Endothelial cell of hepatic sinusoid (primary cell): Measurements from ENCODE around the gene TMEM132E.

Experiments used
- in situ Hi-C: cut with HindIII; loops from 2 replicates; pipeline ENCODE4 v1.10.0; 2017; ENCODE audit warnings: low sequenced_read_pairs

Gene TMEM132E

GRCh38 chr17:34592002-34592401, 12.6 kb downstream of the TMEM132E start:
- in situ Hi-C loops: no loop called here

GRCh38 chr17:34596920-34597319, 17.5 kb downstream of the TMEM132E start:
- in situ Hi-C loops: no loop called here

GRCh38 chr17:34598161-34598776, 18.9 kb downstream of the TMEM132E start:
- in situ Hi-C loops: no loop called here

- in situ Hi-C loops: no loop called here
These were observed 22.0 kb downstream of the TMEM132E start for GRCh38 chr17:34601416-34601815.

- in situ Hi-C loops: no loop called here
These were observed 24.6 kb downstream of the TMEM132E start for GRCh38 chr17:34603974-34604373.

GRCh38 chr17:34606763-34607162, 27.4 kb downstream of the TMEM132E start:
- in situ Hi-C loops: no loop called here

- in situ Hi-C loops: no loop called here
These were observed 28.5 kb downstream of the TMEM132E start for GRCh38 chr17:34607917-34608316.

- in situ Hi-C loops: no loop called here
These were observed 29.8 kb downstream of the TMEM132E start for GRCh38 chr17:34609210-34609609.

GRCh38 chr17:34610039-34610438, 30.7 kb downstream of the TMEM132E start:
- in situ Hi-C loops: no loop called here

GRCh38 chr17:34610506-34610905, 31.1 kb downstream of the TMEM132E start:
- in situ Hi-C loops: no loop called here

- in situ Hi-C loops: no loop called here
These were observed 34.0 kb downstream of the TMEM132E start for GRCh38 chr17:34613064-34614019.

GRCh38 chr17:34614698-34615097, 35.3 kb downstream of the TMEM132E start:
- in situ Hi-C loops: no loop called here

- in situ Hi-C loops: no loop called here
These were observed 35.9 kb downstream of the TMEM132E start for GRCh38 chr17:34615326-34615725.

GRCh38 chr17:34616148-34616547, 36.8 kb downstream of the TMEM132E start:
- in situ Hi-C loops: no loop called here

GRCh38 chr17:34617398-34617797, 38.0 kb downstream of the TMEM132E start:
- in situ Hi-C loops: no loop called here

- in situ Hi-C loops: no loop called here
These were observed 40.4 kb downstream of the TMEM132E start for GRCh38 chr17:34619687-34620217.

- in situ Hi-C loops: no loop called here
These were observed 41.1 kb downstream of the TMEM132E start for GRCh38 chr17:34620458-34620857.

- in situ Hi-C loops: no loop called here
These were observed 43.7 kb downstream of the TMEM132E start for GRCh38 chr17:34622862-34623623.

GRCh38 chr17:34623856-34624766, 44.7 kb downstream of the TMEM132E start:
- in situ Hi-C loops: no loop called here

- in situ Hi-C loops: no loop called here
These were observed 45.5 kb downstream of the TMEM132E start for GRCh38 chr17:34624767-34625383.
